ENCODE results near the gene PPP1R11. TPM values are rescaled to one million over a fixed set of nuclear protein-coding genes. Genes with fewer than 3 reads are reported as not detected.
A peak's percentile ranks its signal among the peaks of the same experiment; 100 is the strongest.

Gene PPP1R11
- total RNA-seq, 1 donor, result 52.5 TPM

- TF ChIP-seq CTCF (IDR thresholded peaks at IDR 0.05; ENCODE audit: insufficient read depth, low read length), result peak; percentile 25
- DNase-seq (ENCODE audit: low read depth), result no peak
- H3K4me3 ChIP-seq (ENCODE audit: low read depth, low read length), result no peak overlapping the region
These were observed 9.1 kb downstream of the PPP1R11 start for GRCh38 chr6:30075790-30076732.

GRCh38 chr6:30077218-30077617, 10.2 kb downstream of the PPP1R11 start:
- H3K4me3 ChIP-seq (ENCODE audit: low read depth, low read length), result no peak overlapping the region
- TF ChIP-seq CTCF (IDR thresholded peaks at IDR 0.05; ENCODE audit: insufficient read depth, low read length), result no peak
- no peak for DNase-seq (ENCODE audit: low read depth)

- no peak for DNase-seq (ENCODE audit: low read depth)
- TF ChIP-seq CTCF (IDR thresholded peaks at IDR 0.05; ENCODE audit: insufficient read depth, low read length), result no peak
- H3K4me3 ChIP-seq (ENCODE audit: low read depth, low read length), result no peak overlapping the region
These were observed 20.9 kb downstream of the PPP1R11 start for GRCh38 chr6:30087876-30088275.

GRCh38 chr6:30091577-30092381, 24.8 kb downstream of the PPP1R11 start:
- TF ChIP-seq CTCF (IDR thresholded peaks at IDR 0.05; ENCODE audit: insufficient read depth, low read length), result no peak
- H3K4me3 ChIP-seq (ENCODE audit: low read depth, low read length), result no peak overlapping the region
- peak; percentile 63 for DNase-seq (ENCODE audit: low read depth)

GRCh38 chr6:30092852-30093543, 26.0 kb downstream of the PPP1R11 start:
- no peak for TF ChIP-seq CTCF (IDR thresholded peaks at IDR 0.05; ENCODE audit: insufficient read depth, low read length)
- H3K4me3 ChIP-seq (ENCODE audit: low read depth, low read length), result no peak overlapping the region
- DNase-seq (ENCODE audit: low read depth), result no peak

GRCh38 chr6:30093951-30094661, 27.1 kb downstream of the PPP1R11 start:
- DNase-seq (ENCODE audit: low read depth), result no peak
- no peak overlapping the region for H3K4me3 ChIP-seq (ENCODE audit: low read depth, low read length)
- no peak for TF ChIP-seq CTCF (IDR thresholded peaks at IDR 0.05; ENCODE audit: insufficient read depth, low read length)
